Activated T-helper 1 cell treated with anti-CD3 and anti-CD28 coated beads, Interleukin-2, amount 50 U/mL, for 16 hours (primary cell): ENCODE data around the gene PSMD8.

Source experiments
- DNase-seq, 2 donors: peaks; one replicate each; pipeline ENCODE4 v3.0.0-alpha.2; 2020; ENCODE audit warnings: low read depth in 1 of 2, low spot score in 1 of 2

The PSMD8 gene

GRCh38 chr19:38386971-38387549, 12.7 kb downstream of the PSMD8 start:
- no peak for DNase-seq

GRCh38 chr19:38387550-38388348, 13.4 kb downstream of the PSMD8 start, which contains the start of gene GGN:
Gene GGN, minus strand, starts transcription at chr19:38388034. Its CDS starts 773 bp downstream, at chr19:38387261.
- DNase-seq: peak; percentile 58 to 63

GRCh38 chr19:38388349-38389100, 14.2 kb downstream of the PSMD8 start, which contains the start of gene SPRED3:
Gene SPRED3, plus strand, starts transcription at chr19:38388697. Its CDS starts 1,606 bp downstream, at chr19:38390303.
- no peak for DNase-seq

GRCh38 chr19:38389101-38389925, 14.9 kb downstream of the PSMD8 start:
- no peak for DNase-seq

GRCh38 chr19:38389957-38390924, 15.9 kb downstream of the PSMD8 start:
- no peak for DNase-seq

- DNase-seq: no peak
Observed at GRCh38 chr19:38391911-38392464, 17.6 kb downstream of the PSMD8 start.

- DNase-seq: no peak
Observed at GRCh38 chr19:38392707-38393308, 18.4 kb downstream of the PSMD8 start.

- DNase-seq: peak; percentile 22 to 56
Observed at GRCh38 chr19:38394488-38394887, 20.1 kb downstream of the PSMD8 start.

- no peak for DNase-seq
Observed at GRCh38 chr19:38395381-38396114, 21.2 kb downstream of the PSMD8 start.

- DNase-seq: no peak
Observed at GRCh38 chr19:38399081-38399480, 24.7 kb downstream of the PSMD8 start.

GRCh38 chr19:38399537-38399936, 25.2 kb downstream of the PSMD8 start:
- DNase-seq: no peak

- no peak for DNase-seq
Observed at GRCh38 chr19:38400361-38400760, 26.0 kb downstream of the PSMD8 start.

GRCh38 chr19:38401148-38401547, 26.8 kb downstream of the PSMD8 start:
- no peak for DNase-seq

GRCh38 chr19:38402623-38402966, 28.2 kb downstream of the PSMD8 start:
- no peak for DNase-seq

GRCh38 chr19:38402967-38403674, 28.8 kb downstream of the PSMD8 start, which contains the start of gene FAM98C:
Gene FAM98C, plus strand, starts transcription at chr19:38403093. Its CDS starts 61 bp downstream, at chr19:38403154.
- DNase-seq: peak; percentile 95 to 98

- DNase-seq: no peak
Observed at GRCh38 chr19:38404858-38405257, 30.5 kb downstream of the PSMD8 start.

- DNase-seq: no peak
Observed at GRCh38 chr19:38405276-38405675, 30.9 kb downstream of the PSMD8 start.
